C4-2B (cell line): ENCODE data around the gene ADAM8.

ENCODE experiments used
- H3K27ac ChIP-seq: fragments of 450-650 bp; 2 replicates; pipeline ENCODE4 v1.5.1; 2017
- ZFX ChIP-seq: fragments of 450-650 bp; IDR thresholded peaks from 2 replicates; pipeline ENCODE4 v1.6.1; 2017
- TF ChIP-seq, protein P1 (sequence below): fragments of 450-650 bp; conservative IDR thresholded peaks from 2 replicates; pipeline ENCODE4 v1.5.1; 2017; ENCODE audit warnings: mild to moderate bottlenecking

Gene ADAM8

DNA sequence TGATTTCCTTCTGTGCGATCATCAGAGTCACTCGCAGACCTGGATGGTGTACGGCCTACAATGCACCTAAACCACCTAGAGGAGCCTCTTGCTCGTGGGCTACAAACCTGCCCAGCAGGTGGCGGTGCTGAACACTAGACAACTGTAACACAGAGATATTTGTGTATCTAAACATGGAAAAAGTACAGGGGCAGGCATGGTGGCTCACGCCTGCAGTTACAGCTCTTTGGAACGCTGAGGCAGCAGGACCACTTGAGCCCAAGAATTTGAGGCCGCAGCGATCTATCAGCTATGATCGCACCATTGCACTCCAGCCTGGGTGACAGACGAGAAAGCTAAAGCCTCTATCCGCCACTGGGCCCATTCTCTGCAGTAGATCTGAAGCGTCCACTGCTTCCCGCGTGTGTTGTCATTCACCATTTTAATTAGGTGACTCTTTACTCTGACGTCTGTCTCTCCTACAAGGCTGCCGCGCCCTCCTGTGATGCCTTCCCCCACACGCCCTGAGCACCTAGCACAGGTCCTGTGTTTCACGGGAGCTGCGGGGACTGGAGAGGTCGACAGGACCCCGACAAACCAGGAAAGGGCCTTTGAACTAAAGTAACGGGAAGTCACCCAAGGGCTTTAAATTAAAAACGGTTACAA lies 31.2 kb upstream of the ADAM8 start:
- TF ChIP-seq, protein P1, sequence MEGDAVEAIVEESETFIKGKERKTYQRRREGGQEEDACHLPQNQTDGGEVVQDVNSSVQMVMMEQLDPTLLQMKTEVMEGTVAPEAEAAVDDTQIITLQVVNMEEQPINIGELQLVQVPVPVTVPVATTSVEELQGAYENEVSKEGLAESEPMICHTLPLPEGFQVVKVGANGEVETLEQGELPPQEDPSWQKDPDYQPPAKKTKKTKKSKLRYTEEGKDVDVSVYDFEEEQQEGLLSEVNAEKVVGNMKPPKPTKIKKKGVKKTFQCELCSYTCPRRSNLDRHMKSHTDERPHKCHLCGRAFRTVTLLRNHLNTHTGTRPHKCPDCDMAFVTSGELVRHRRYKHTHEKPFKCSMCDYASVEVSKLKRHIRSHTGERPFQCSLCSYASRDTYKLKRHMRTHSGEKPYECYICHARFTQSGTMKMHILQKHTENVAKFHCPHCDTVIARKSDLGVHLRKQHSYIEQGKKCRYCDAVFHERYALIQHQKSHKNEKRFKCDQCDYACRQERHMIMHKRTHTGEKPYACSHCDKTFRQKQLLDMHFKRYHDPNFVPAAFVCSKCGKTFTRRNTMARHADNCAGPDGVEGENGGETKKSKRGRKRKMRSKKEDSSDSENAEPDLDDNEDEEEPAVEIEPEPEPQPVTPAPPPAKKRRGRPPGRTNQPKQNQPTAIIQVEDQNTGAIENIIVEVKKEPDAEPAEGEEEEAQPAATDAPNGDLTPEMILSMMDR = peak; percentile 93
- no peak for TF ChIP-seq ZFX
- H3K27ac ChIP-seq = peak overlapping the region; percentile 92

DNA sequence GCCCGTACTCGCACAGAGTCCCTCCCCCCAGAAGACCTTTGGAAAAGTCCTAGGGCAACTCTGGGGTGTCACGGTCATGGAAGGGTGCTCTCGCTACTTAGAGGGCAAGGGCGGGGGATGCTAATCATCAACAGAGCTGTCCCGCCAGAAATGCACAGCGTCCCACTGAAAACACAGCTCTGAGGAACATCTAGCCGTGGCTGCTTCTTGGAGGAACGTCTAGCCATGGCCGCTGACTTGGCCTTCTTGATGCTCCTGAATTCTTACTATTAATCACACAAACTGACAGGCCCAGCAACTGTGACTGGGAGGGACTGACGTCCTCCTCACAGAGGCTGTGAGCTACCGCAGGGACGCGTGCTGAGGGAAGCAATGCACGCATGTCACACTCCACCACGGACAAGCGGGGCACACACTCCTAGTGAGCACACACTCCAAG lies 30.3 kb upstream of the ADAM8 start:
- no peak for TF ChIP-seq ZFX
- TF ChIP-seq, protein P1 = no peak
- H3K27ac ChIP-seq = peak overlapping the region; percentile 92; the same call in 1 of the 2 replicates

DNA sequence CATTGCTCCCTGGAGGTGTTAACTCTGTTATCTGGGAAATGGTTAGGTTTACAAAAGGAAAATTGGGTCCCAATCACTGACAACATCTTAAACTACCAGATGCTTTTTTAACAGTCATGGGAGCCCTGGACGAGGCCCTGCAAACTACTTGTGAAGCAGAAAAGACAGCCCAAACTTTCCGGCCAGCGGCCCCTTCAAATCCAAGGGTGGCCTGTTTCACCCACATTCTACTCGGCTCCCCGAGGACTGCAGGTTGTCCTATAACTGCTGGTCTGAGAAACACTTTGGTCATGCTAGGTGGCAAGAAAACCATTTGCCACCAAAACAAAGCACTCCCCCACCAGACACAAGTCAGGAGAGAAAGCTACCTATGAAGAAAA lies 29.4 kb upstream of the ADAM8 start:
- no peak for TF ChIP-seq ZFX
- TF ChIP-seq, protein P1 = no peak
- H3K27ac ChIP-seq = no peak overlapping the region

DNA sequence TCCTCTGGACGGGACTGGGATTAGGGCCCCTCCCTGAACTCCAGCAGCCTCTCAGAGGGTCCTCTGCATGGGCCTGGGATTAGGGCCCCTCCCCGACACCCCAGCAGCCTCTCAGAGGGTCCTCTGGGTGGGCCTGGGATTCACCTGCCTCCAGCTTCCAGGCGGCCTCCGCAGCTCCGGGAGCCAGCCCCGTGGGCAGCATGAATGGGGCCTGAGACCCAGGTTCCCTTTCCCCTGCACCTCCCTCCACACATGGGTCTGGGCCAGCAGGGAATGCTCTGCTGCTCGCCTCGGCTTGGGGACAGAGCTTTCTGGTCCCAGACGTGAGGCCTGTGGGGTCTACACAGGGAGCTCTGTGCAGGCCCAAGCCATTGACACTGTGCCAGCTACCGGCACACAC lies 26.5 kb upstream of the ADAM8 start:
- no peak for TF ChIP-seq ZFX
- TF ChIP-seq, protein P1 = no peak
- no peak overlapping the region for H3K27ac ChIP-seq

DNA sequence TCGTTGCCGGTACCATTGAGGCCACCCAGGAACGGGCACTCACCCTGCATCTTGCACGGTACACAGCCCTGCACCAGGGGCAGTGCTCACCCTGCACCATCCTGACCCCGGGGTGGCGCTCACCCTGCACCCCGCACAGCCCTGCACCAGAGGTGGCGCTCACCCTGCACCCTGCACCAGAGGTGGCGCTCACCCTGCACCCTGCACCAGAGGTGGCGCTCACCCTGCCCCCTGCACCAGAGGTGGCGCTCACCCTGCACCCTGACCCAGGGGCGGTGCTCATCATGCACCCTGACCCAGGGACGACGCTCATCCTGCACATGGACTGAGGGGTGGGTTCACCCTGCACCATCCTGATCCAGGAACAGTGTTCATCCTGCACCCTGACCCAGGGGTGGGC lies 25.6 kb upstream of the ADAM8 start:
- H3K27ac ChIP-seq = no peak overlapping the region
- TF ChIP-seq, protein P1 = no peak
- TF ChIP-seq ZFX = no peak

DNA sequence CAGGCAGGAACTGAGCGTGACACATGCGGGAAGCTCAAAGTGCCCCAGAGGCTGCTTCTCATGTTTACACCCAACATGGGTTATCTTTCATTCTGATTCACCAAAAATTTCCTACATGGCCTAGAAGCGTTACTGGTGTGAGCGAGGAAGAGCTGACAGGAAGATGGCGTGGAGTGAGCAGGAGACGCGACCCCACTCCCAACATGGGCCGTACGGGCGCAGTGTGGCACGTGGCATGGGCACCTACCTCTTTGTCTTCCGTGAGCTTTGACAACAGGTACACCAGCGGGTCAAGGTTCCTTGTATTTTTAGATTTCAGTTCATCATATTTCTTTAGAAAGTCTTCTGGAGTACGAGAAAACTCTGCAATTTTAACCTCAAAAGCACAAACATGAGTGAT lies 23.1 kb upstream of the ADAM8 start:
- no peak overlapping the region for H3K27ac ChIP-seq
- TF ChIP-seq ZFX = no peak
- TF ChIP-seq, protein P1 = no peak

DNA sequence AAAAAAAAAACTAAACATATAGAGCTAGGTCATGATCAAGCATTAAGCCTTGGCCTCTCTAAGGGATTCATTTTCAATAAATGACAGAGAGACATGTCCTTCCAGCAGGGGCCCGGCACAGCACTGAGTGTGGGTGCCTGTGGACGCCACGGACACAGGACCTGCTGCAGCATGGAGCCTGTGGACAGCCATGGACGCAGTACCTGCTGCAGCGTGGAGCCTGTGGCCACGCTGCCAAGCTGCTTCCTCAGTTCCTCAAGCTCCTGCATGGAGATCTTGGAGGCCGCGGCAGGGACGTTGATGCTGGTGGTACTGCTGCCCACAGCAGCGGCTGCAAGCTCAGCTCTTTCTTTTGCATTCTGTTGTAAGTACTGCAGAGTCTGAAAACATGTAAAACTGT lies 22.6 kb upstream of the ADAM8 start:
- H3K27ac ChIP-seq = no peak overlapping the region
- TF ChIP-seq, protein P1 = no peak
- no peak for TF ChIP-seq ZFX
